GM23338 (cell line): ENCODE data around the gene SLC24A1. TPM values are rescaled to one million over a fixed set of nuclear protein-coding genes. Genes with fewer than 3 reads are reported as not detected.
A peak's percentile ranks its signal among the peaks of the same experiment; 100 is the strongest.

Source experiments
- ATAC-seq: fragments of 200-7000 bp; cut with Tn5 transposase; 3 replicates; pipeline ENCODE4 v1.9.1; 2020
- DNase-seq: peaks from one replicate; pipeline ENCODE4 v3.0.0-alpha.2; 2015; ENCODE audit warnings: low spot score
- H2AFZ ChIP-seq: fragments of 200-600 bp; sonication (generic); 2 replicates; pipeline ENCODE4 v1.8.0; 2016; ENCODE audit warnings: antibody characterized with exemption, mild to moderate bottlenecking, moderate library complexity
- H3F3A ChIP-seq: fragments of 200-600 bp; sonication (generic); replicated peaks from 2 replicates; pipeline ENCODE4 v1.8.0; 2017; ENCODE audit warnings: antibody characterized with exemption, mixed run types, low read depth
- H3K27ac ChIP-seq: fragments of 200-600 bp; sonication (generic); 2 replicates; pipeline ENCODE4 v1.6.1; 2016; ENCODE audit warnings: low read depth
- H3K27me3 ChIP-seq: fragments of 200-600 bp; sonication (generic); 2 replicates; pipeline ENCODE4 v1.8.0; 2016; ENCODE audit warnings: mild to moderate bottlenecking, mixed run types, moderate library complexity; ENCODE audit not compliant: insufficient read depth
- H3K36me3 ChIP-seq: fragments of 200-600 bp; sonication (generic); 2 replicates; pipeline ENCODE4 v1.8.0; 2016; ENCODE audit warnings: mild to moderate bottlenecking; ENCODE audit not compliant: insufficient read depth
- H3K4me1 ChIP-seq: fragments of 200-600 bp; sonication (generic); 2 replicates; pipeline ENCODE4 v1.8.0; 2016; ENCODE audit warnings: mild to moderate bottlenecking, moderate library complexity; ENCODE audit not compliant: insufficient read depth
- H3K4me2 ChIP-seq: fragments of 200-600 bp; sonication (generic); 2 replicates; pipeline ENCODE4 v1.7.1; 2017; ENCODE audit warnings: mixed run types
- H3K4me3 ChIP-seq: fragments of 200-600 bp; sonication (generic); 2 replicates; pipeline ENCODE4 v1.6.1; 2016; ENCODE audit warnings: mixed run types
- H3K79me2 ChIP-seq: fragments of 200-600 bp; sonication (generic); replicated peaks from 2 replicates; pipeline ENCODE4 v1.8.0; 2017; ENCODE audit warnings: mild to moderate bottlenecking; ENCODE audit not compliant: insufficient read depth
- H3K9me2 ChIP-seq: fragments of 200-600 bp; sonication (generic); 2 replicates; pipeline ENCODE4 v1.8.0; 2017; ENCODE audit not compliant: insufficient read depth
- H4K20me1 ChIP-seq: fragments of 200-600 bp; sonication (generic); replicated peaks from 2 replicates; pipeline ENCODE4 v1.8.0; 2017; ENCODE audit warnings: mild to moderate bottlenecking; ENCODE audit not compliant: insufficient read depth
- H3K27ac Mint-ChIP-seq: 2 replicates; pipeline ENCODE4 v1.8.0; 2020; ENCODE audit warnings: inconsistent platforms, mild to moderate bottlenecking, moderate library complexity, mixed read lengths
- H3K27me3 Mint-ChIP-seq: 3 replicates; pipeline ENCODE4 v1.8.0; 2022; ENCODE audit warnings: low read depth, mild to moderate bottlenecking, moderate library complexity, mixed read lengths, inconsistent platforms; ENCODE audit not compliant: insufficient read depth, poor library complexity
- H3K36me3 Mint-ChIP-seq: 3 replicates; pipeline ENCODE4 v1.8.0; 2021; ENCODE audit warnings: low read depth, mild to moderate bottlenecking, inconsistent platforms, moderate library complexity, mixed read lengths
- H3K4me1 Mint-ChIP-seq: 3 replicates; pipeline ENCODE4 v1.8.0; 2020; ENCODE audit warnings: mild to moderate bottlenecking, inconsistent platforms, mixed read lengths
- H3K4me3 Mint-ChIP-seq: 3 replicates; pipeline ENCODE4 v1.8.0; 2021; ENCODE audit warnings: moderate library complexity, mild to moderate bottlenecking, inconsistent platforms, mixed read lengths
- H3K9me3 Mint-ChIP-seq: 3 replicates; pipeline ENCODE4 v1.8.0; 2020; ENCODE audit warnings: moderate library complexity, mild to moderate bottlenecking, inconsistent platforms, mixed read lengths
- CTCF ChIP-seq, 2 experiments: fragments of 200-600 bp in 1 of 2; sonication (generic) in 1 of 2; conservative IDR thresholded peaks; 2 replicates each; pipeline versions ENCODE4 v1.5.1 to v1.6.1; 2016 to 2017; ENCODE audit warnings: antibody characterized with exemption in 2 of 2, low read depth in 2 of 2, mild to moderate bottlenecking in 2 of 2, moderate library complexity in 1 of 2
- ETS1 ChIP-seq: IDR thresholded peaks from 2 replicates; pipeline ENCODE4 v1.6.1; 2016; ENCODE audit warnings: antibody characterized with exemption
- EZH2 ChIP-seq: fragments of 200-600 bp; sonication (generic); IDR thresholded peaks from one replicate; pipeline ENCODE4 v1.8.0; 2017; ENCODE audit warnings: antibody characterized with exemption, mild to moderate bottlenecking, low read depth; ENCODE audit not compliant: unreplicated experiment
- EZH2phosphoT487 ChIP-seq: fragments of 200-600 bp; sonication (generic); IDR thresholded peaks from one replicate; pipeline ENCODE4 v1.8.1; 2018; ENCODE audit warnings: antibody characterized with exemption; ENCODE audit not compliant: unreplicated experiment
- JUNB ChIP-seq: IDR thresholded peaks from one replicate; pipeline ENCODE4 v1.6.1; 2016; ENCODE audit warnings: antibody characterized with exemption; ENCODE audit not compliant: unreplicated experiment
- NANOG ChIP-seq: IDR thresholded peaks from 2 replicates; pipeline ENCODE4 v1.6.1; 2016; ENCODE audit warnings: antibody characterized with exemption, borderline replicate concordance
- POLR2AphosphoS5 ChIP-seq: IDR thresholded peaks from 2 replicates; pipeline ENCODE4 v1.6.1; 2016; ENCODE audit warnings: antibody characterized with exemption, low read depth
- REST ChIP-seq: IDR thresholded peaks from one replicate; pipeline ENCODE4 v1.6.1; 2018; ENCODE audit warnings: antibody characterized with exemption; ENCODE audit not compliant: unreplicated experiment
- STAT1 ChIP-seq: IDR thresholded peaks from one replicate; pipeline ENCODE4 v1.6.1; 2016; ENCODE audit warnings: antibody characterized with exemption; ENCODE audit not compliant: unreplicated experiment
- ZNF331 ChIP-seq: fragments of 250-450 bp; sonication (Bioruptor Pico); IDR thresholded peaks from 2 replicates; pipeline ENCODE4 v1.5.0; 2020; ENCODE audit warnings: low read depth, mild to moderate bottlenecking, moderate library complexity
- polyA plus RNA-seq: library from polyadenylated mRNA; unstranded; fragments of >200 nt; fragmentation: Nextera tagmentation; extraction: Ambion mirVana; gene quantifications from 2 replicates; pipeline ENCODE4 v1.2.1, GENCODE V29; 2016
- total RNA-seq: library from RNA; depleted of rRNA; stranded (reverse); fragments of >200 nt; shearing (Covaris generic); gene quantifications from 2 replicates; pipeline ENCODE4 v1.2.3, GENCODE V29; 2014

SLC24A1 gene
- total and polyA plus RNA-seq, 2 experiments from 2014 or later: 1.6 to 4.5 TPM

- Mint-ChIP-seq H3K4me3 (no peak overlapping the region), H3K4me1 (no peaks in the 10 kb centered on the region), H3K36me3 (peaks cover 41% of the 10 kb centered on the region), H3K27ac (no peak overlapping the region), H3K27me3 (no peaks in the 10 kb centered on the region), H3K9me3 (no peaks in the 10 kb centered on the region)
- H3F3A ChIP-seq: no peaks in the 10 kb centered on the region
- DNase-seq (peak; percentile 58), ATAC-seq (peak; percentile 57)
- no peaks in the 10 kb centered on the region for H3K27me3 ChIP-seq
- no peak overlapping the region for H3K27ac ChIP-seq
- H3K4me3 ChIP-seq: no peak overlapping the region
- H3K4me2 ChIP-seq: no peak overlapping the region
- no peak overlapping the region for H2AFZ ChIP-seq
- H3K9me2 ChIP-seq: no peaks in the 10 kb centered on the region
- no peaks in the 10 kb centered on the region for H3K4me1 ChIP-seq
- no peaks in the 10 kb centered on the region; the same call in 1 of the 2 replicates for H4K20me1 ChIP-seq
- TF ChIP-seq EZH2phosphoT487 (no peak), JUNB (no peak), NANOG (no peak), REST (no peak), POLR2AphosphoS5 (no peak), ETS1 (no peak), STAT1 (no peak), ZNF331 (CRISPR knock-in tag) (no peak), CTCF (conservative IDR thresholded peaks at IDR 0.05; ENCODE audit: low read depth in 2 of 2) (peak; percentile 70 to 71)
- H3K36me3 ChIP-seq: peaks cover 43% of the 10 kb centered on the region
- no peaks in the 10 kb centered on the region for H3K79me2 ChIP-seq
These were observed 25.8 kb upstream of the SLC24A1 start for GRCh38 chr15:65595960-65596359.

GRCh38 chr15:65598468-65598867 lies 23.3 kb upstream of the SLC24A1 start:
- H3K9me2 ChIP-seq: no peaks in the 10 kb centered on the region
- Mint-ChIP-seq H3K4me3 (no peak overlapping the region), H3K4me1 (no peaks in the 10 kb centered on the region), H3K27ac (peak overlapping the region; percentile 87), H3K27me3 (no peaks in the 10 kb centered on the region), H3K9me3 (no peaks in the 10 kb centered on the region), H3K36me3 (peaks cover 32% of the 10 kb centered on the region; the same call in 2 of the 3 replicates)
- H2AFZ ChIP-seq: no peak overlapping the region
- 0 out of 2 replicates have a peak overlapping the region, but pooled peaks have one; percentile 36 for H3K27ac ChIP-seq
- no peaks in the 10 kb centered on the region for H3K4me1 ChIP-seq
- no peaks in the 10 kb centered on the region for H3K79me2 ChIP-seq
- H3K4me2 ChIP-seq: no peak overlapping the region
- H4K20me1 ChIP-seq: no peaks in the 10 kb centered on the region; the same call in none of the 2 replicates
- no peak overlapping the region for H3K4me3 ChIP-seq
- no peak for DNase-seq
- H3K27me3 ChIP-seq: no peaks in the 10 kb centered on the region
- H3K36me3 ChIP-seq: peaks cover 21% of the 10 kb centered on the region; the same call in 1 of the 2 replicates
- no peak for ATAC-seq
- no peaks in the 10 kb centered on the region for H3F3A ChIP-seq
- TF ChIP-seq NANOG (no peak), EZH2phosphoT487 (no peak), EZH2 (no peak)
